ENCODE measurements around the gene RGS21.

RGS21 gene, protein sequence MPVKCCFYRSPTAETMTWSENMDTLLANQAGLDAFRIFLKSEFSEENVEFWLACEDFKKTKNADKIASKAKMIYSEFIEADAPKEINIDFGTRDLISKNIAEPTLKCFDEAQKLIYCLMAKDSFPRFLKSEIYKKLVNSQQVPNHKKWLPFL

GRCh38 chr1:192316942-192317450 is at the start of gene RGS21:
Gene RGS21, plus strand, starts transcription at chr1:192316992. Its CDS starts 26,045 bp downstream, at chr1:192343037.
- TF ChIP-seq, protein P1, sequence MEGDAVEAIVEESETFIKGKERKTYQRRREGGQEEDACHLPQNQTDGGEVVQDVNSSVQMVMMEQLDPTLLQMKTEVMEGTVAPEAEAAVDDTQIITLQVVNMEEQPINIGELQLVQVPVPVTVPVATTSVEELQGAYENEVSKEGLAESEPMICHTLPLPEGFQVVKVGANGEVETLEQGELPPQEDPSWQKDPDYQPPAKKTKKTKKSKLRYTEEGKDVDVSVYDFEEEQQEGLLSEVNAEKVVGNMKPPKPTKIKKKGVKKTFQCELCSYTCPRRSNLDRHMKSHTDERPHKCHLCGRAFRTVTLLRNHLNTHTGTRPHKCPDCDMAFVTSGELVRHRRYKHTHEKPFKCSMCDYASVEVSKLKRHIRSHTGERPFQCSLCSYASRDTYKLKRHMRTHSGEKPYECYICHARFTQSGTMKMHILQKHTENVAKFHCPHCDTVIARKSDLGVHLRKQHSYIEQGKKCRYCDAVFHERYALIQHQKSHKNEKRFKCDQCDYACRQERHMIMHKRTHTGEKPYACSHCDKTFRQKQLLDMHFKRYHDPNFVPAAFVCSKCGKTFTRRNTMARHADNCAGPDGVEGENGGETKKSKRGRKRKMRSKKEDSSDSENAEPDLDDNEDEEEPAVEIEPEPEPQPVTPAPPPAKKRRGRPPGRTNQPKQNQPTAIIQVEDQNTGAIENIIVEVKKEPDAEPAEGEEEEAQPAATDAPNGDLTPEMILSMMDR (IDR thresholded peaks at IDR 0.05; ENCODE audit: control insufficient read depth, insufficient read depth, low read depth, low read length, missing control alignments): no peak
- H3K4me3 ChIP-seq (ENCODE audit: control insufficient read depth, low read depth, low read length): no peak within 1 kb of the TSS
- no peak for DNase-seq (ENCODE audit: low read depth)

- no peak for DNase-seq (ENCODE audit: low read depth)
- TF ChIP-seq, protein P1 (IDR thresholded peaks at IDR 0.05; ENCODE audit: control insufficient read depth, insufficient read depth, low read depth, low read length, missing control alignments): no peak
- H3K4me3 ChIP-seq (ENCODE audit: control insufficient read depth, low read depth, low read length): no peak overlapping the region
Measured at GRCh38 chr1:192268468-192269052, 48.2 kb upstream of the RGS21 start.

DNA sequence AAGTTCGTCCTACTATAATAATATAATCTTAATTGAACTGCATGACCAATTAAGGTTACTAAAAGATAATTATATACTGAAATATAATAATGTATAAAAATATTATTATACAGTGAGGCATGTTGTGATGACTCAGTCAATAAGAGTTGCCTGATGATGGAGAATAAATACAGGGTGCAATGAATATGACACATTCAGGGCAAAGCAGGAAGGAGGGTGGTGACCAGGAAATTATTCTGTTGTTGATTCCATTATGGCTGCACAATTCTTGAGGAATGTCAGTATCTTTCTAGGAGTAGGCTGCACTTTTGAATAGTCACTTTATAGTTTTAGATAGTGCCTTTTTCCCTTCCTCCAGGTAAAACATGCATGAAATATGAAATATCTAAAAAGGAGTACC is 46.4 kb upstream of the RGS21 start:
- no peak overlapping the region for H3K4me3 ChIP-seq (ENCODE audit: control insufficient read depth, low read depth, low read length)
- TF ChIP-seq, protein P1 (IDR thresholded peaks at IDR 0.05; ENCODE audit: control insufficient read depth, insufficient read depth, low read depth, low read length, missing control alignments): no peak
- DNase-seq (ENCODE audit: low read depth): no peak

DNA sequence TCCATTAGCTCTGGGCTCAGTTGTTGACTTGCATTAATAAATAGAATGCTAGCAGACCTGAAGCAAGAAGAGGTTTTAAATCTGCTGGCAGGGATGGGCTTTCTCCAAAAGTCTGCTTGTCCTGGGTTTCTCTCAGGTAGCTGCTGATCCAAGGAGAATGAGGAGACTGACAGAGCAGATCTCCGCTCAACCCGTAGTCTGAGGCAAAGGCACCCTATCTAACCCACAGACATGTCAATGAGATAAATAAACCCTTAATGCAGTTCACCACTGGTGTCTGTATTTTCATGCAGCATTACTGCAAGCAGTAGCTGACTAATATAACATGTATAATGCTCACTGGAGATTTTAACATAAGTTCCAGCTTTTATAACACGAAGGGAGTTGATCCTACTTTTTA is 44.1 kb upstream of the RGS21 start:
- no peak overlapping the region for H3K4me3 ChIP-seq (ENCODE audit: control insufficient read depth, low read depth, low read length)
- DNase-seq (ENCODE audit: low read depth): no peak
- TF ChIP-seq, protein P1 (IDR thresholded peaks at IDR 0.05; ENCODE audit: control insufficient read depth, insufficient read depth, low read depth, low read length, missing control alignments): no peak

DNA sequence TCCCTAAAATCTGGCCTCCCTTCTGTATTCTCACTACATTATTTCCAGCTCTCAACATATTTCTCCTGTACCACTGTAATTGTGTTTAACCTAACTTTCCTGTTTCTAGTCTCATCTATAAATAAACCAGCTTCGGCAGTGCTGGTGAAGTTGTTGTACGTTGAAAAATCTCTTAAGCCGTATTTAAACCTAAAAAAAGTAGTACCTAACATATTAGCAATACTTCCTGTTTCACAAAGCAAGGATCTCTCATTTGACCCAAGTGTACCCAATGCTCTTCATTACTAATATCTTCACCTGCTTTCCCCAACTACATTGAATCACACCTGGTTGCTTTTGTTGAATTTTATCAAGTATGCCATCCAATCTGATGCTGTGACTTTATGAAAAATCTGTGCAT is 42.2 kb upstream of the RGS21 start:
- TF ChIP-seq, protein P1 (IDR thresholded peaks at IDR 0.05; ENCODE audit: control insufficient read depth, insufficient read depth, low read depth, low read length, missing control alignments): no peak
- no peak for DNase-seq (ENCODE audit: low read depth)
- no peak overlapping the region for H3K4me3 ChIP-seq (ENCODE audit: control insufficient read depth, low read depth, low read length)

- TF ChIP-seq, protein P1 (IDR thresholded peaks at IDR 0.05; ENCODE audit: control insufficient read depth, insufficient read depth, low read depth, low read length, missing control alignments): no peak
- DNase-seq (ENCODE audit: low read depth): no peak
- H3K4me3 ChIP-seq (ENCODE audit: control insufficient read depth, low read depth, low read length): no peak overlapping the region
Measured at GRCh38 chr1:192277635-192278034, 39.2 kb upstream of the RGS21 start.

All from AG09309 (cell line).